AG09319 (cell line): ENCODE data around the gene DENND4C.

Experiments
- DNase-seq: peaks from one replicate; pipeline ENCODE4 v3.0.0-alpha.2; 2010; ENCODE audit warnings: low read depth; ENCODE audit errors: extremely low read depth
- TF ChIP-seq, protein P1 (sequence below): IDR thresholded peaks from 2 replicates; pipeline ENCODE4 v1.5.1; 2011; ENCODE audit warnings: low read depth, mild to moderate bottlenecking, inconsistent platforms, low read length, moderate library complexity

The DENND4C gene

DNA sequence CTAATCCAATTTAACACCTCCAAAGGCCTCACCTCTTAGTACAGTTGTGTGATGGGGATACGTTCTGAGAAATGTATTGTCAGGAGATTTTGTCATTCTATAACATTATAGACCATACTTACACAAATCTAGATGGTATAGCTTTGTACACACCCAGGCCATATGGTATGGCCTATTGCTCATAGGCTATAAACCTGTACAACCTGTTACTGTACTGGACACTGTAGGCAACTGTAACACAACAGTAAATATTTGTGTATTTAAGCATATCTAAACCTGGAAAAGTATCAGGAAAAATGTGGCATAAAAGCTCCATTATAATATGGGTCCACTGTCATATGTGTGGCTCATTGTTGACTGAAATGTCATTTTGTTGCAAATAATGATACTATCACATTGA is 190.4 kb downstream of the DENND4C start:
- TF ChIP-seq, protein P1, sequence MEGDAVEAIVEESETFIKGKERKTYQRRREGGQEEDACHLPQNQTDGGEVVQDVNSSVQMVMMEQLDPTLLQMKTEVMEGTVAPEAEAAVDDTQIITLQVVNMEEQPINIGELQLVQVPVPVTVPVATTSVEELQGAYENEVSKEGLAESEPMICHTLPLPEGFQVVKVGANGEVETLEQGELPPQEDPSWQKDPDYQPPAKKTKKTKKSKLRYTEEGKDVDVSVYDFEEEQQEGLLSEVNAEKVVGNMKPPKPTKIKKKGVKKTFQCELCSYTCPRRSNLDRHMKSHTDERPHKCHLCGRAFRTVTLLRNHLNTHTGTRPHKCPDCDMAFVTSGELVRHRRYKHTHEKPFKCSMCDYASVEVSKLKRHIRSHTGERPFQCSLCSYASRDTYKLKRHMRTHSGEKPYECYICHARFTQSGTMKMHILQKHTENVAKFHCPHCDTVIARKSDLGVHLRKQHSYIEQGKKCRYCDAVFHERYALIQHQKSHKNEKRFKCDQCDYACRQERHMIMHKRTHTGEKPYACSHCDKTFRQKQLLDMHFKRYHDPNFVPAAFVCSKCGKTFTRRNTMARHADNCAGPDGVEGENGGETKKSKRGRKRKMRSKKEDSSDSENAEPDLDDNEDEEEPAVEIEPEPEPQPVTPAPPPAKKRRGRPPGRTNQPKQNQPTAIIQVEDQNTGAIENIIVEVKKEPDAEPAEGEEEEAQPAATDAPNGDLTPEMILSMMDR, result no peak
- no peak for DNase-seq
